ENCODE measurements around the gene ITGB3BP.

DNA sequence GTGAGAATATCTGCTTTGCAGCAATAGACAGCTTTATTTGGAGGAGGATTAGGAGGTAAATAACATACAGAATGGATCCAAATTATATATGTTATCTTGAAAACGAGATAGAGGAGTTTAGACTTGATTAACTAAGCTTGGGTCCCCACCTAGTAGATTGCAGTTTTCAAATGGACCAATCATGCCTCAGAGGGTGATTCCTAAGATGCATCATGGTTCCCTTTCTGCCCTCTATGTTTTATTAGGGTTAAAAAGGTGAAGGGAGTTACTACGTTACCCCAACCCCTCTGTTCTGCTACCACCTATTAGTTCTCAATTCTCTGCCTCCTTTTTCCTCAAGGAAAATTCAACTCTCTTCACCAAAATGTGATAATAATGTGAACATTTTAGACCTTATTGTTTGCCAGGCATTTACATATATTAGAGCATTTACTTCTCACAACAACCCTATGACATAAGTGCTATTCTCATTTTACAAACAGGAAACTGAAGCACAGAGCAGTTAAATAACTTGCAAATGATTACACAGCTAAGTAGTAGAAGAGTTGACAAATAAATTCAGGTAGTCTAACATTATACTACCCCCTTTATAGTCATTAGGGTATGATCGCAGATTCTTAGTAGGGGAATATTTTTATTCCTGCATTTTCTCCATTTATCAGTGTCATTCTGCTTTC, 46.8 kb upstream of the ITGB3BP start:
- TF ChIP-seq, protein P1, sequence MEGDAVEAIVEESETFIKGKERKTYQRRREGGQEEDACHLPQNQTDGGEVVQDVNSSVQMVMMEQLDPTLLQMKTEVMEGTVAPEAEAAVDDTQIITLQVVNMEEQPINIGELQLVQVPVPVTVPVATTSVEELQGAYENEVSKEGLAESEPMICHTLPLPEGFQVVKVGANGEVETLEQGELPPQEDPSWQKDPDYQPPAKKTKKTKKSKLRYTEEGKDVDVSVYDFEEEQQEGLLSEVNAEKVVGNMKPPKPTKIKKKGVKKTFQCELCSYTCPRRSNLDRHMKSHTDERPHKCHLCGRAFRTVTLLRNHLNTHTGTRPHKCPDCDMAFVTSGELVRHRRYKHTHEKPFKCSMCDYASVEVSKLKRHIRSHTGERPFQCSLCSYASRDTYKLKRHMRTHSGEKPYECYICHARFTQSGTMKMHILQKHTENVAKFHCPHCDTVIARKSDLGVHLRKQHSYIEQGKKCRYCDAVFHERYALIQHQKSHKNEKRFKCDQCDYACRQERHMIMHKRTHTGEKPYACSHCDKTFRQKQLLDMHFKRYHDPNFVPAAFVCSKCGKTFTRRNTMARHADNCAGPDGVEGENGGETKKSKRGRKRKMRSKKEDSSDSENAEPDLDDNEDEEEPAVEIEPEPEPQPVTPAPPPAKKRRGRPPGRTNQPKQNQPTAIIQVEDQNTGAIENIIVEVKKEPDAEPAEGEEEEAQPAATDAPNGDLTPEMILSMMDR (IDR thresholded peaks at IDR 0.05; ENCODE audit: poor library complexity) = no peak
- no peak for TF ChIP-seq EZH2phosphoT487 (IDR thresholded peaks at IDR 0.05; ENCODE audit: low read depth, severe bottlenecking, unreplicated experiment)
